ENCODE data around the gene SYT14. TPM values are rescaled to one million over a fixed set of nuclear protein-coding genes. Genes with fewer than 3 reads are reported as not detected.
A peak's percentile ranks its signal among the peaks of the same experiment; 100 is the strongest.
"Not testable (repeated sequence)": the region's sequence is repeated elsewhere in the genome, so short reads cannot be mapped to it uniquely, and the experiment has no call there.

Gene SYT14
- total RNA-seq (not detected), polyA plus RNA-seq (not detected)

GRCh38 chr1:209937996-209938959, at the start of gene SYT14:
TSS of gene SYT14 (plus strand) at chr1:209938217. CDS start at chr1:209938265, 48 bp downstream.
- H3K4me1 Mint-ChIP-seq, result peaks cover 3 to 17% (median 11%) of the 10 kb centered on the region in 4 donors
- Histone ChIP-seq H3K27ac (ENCODE audit: insufficient read depth, low read length, poor library complexity, severe bottlenecking) (no peak within 1 kb of the TSS), H3K4me3 (ENCODE audit: low read depth, low read length) (peak within 1 kb of the TSS; percentile 29), H3K4me1 (ENCODE audit: control insufficient read depth, insufficient read depth, low read length, poor library complexity, severe bottlenecking) (peaks cover 4% of the 10 kb centered on the region), H3K9me3 (ENCODE audit: control insufficient read depth in 2 of 2, low read length in 2 of 2) (no peaks in the 10 kb centered on the region), H3K36me3 (ENCODE audit: control insufficient read depth, insufficient read depth, low read length) (no peaks in the 10 kb centered on the region), H3K27me3 (ENCODE audit: control insufficient read depth, insufficient read depth, low read length) (peaks cover 27% of the 10 kb centered on the region)
- peaks cover 0 to 14% (median 2%) of the 10 kb centered on the region in 7 donors for H3K9me3 Mint-ChIP-seq
- ATAC-seq (ENCODE audit: low read depth in 2 of 2) (no peak), DNase-seq (no peak)
- H3K27ac Mint-ChIP-seq, result peak within 1 kb of the TSS in 1 of 3 donors; percentile 5
- peaks cover 45% of the 10 kb centered on the region for H3K27me3 Mint-ChIP-seq
- peak within 1 kb of the TSS; percentile 67 to 81 (median 78) for H3K4me3 Mint-ChIP-seq
- H3K36me3 Mint-ChIP-seq, result no peaks in the 10 kb centered on the region

- not testable (repeated sequence) for H3K36me3 ChIP-seq (ENCODE audit: control insufficient read depth, insufficient read depth, low read length); H3K4me3 ChIP-seq (ENCODE audit: low read depth, low read length); H3K9me3 ChIP-seq (ENCODE audit: control insufficient read depth in 2 of 2, low read length in 2 of 2); H3K27ac Mint-ChIP-seq; H3K36me3 Mint-ChIP-seq; H3K27ac ChIP-seq (ENCODE audit: insufficient read depth, low read length, poor library complexity, severe bottlenecking); ATAC-seq (ENCODE audit: low read depth in 2 of 2); H3K4me1 Mint-ChIP-seq; H3K9me3 Mint-ChIP-seq; H3K27me3 ChIP-seq (ENCODE audit: control insufficient read depth, insufficient read depth, low read length); DNase-seq; H3K4me1 ChIP-seq (ENCODE audit: control insufficient read depth, insufficient read depth, low read length, poor library complexity, severe bottlenecking); H3K4me3 Mint-ChIP-seq; H3K27me3 Mint-ChIP-seq
Measured at GRCh38 chr1:209888291-209889076, 49.5 kb upstream of the SYT14 start.

DNA sequence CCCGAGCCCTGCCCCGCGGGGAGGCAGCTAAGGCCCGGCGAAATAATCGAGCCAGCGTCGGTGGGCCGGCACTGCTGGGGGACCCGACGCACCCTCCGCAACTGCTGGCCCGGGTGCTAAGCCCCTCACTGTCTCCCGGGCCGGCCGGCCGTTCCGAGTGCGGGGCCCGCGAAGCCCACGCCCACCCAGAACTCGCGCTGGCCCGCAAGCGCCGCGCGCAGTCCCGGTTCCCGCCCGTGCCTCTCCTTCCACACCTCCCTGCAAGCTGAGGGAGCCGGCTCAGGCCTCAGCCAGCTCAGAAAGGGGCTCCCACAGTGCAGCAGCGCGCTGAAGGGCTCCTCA, 49.0 kb upstream of the SYT14 start:
- peaks cover 0 to 4% (median 0%) of the 10 kb centered on the region in 4 donors for H3K4me1 Mint-ChIP-seq

DNA sequence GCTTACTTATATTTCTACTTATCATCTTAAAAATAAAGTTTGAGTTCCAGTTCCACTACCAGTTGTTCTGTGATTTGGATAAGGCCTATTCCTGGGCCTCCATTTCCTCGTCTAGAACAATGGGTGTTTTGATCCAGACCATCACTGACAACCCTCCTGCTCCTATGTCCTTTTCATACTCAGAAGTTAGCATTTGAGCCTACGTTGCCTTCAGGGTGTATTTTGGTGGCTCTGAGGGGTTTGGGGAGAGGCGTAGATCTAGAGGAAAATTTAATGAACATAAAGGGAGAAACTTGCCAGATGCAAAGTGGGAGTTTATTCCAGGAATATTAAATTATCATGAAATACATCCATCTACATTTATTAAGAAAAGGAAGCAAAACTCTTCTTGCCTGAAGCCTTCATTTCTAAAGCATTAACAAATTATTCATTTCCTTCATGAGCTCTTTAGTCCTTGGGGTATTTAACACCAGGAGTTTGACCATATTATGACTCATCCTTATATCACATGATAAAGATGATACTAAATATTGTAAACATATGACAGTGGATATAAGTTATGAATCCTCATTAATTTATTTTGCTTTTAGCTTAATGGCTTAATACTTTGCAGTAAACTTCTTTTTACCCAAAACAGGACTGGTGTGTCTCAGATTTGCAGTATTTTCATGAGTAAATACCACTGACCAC, 47.2 kb upstream of the SYT14 start:
- H3K9me3 Mint-ChIP-seq, result peaks cover 0 to 2% (median 0%) of the 10 kb centered on the region in 7 donors
- no peaks in the 10 kb centered on the region for H3K9me3 ChIP-seq (ENCODE audit: control insufficient read depth in 2 of 2, low read length in 2 of 2)
- H3K4me1 Mint-ChIP-seq, result peaks cover 0 to 10% (median 2%) of the 10 kb centered on the region in 4 donors
- no peaks in the 10 kb centered on the region for H3K4me1 ChIP-seq (ENCODE audit: control insufficient read depth, insufficient read depth, low read length, poor library complexity, severe bottlenecking)
- no peaks in the 10 kb centered on the region for H3K36me3 ChIP-seq (ENCODE audit: control insufficient read depth, insufficient read depth, low read length)
- H3K27me3 ChIP-seq (ENCODE audit: control insufficient read depth, insufficient read depth, low read length), result no peaks in the 10 kb centered on the region
- no peak overlapping the region for H3K27ac ChIP-seq (ENCODE audit: insufficient read depth, low read length, poor library complexity, severe bottlenecking)
- H3K27ac Mint-ChIP-seq, result no peak overlapping the region
- DNase-seq, result no peak
- no peak overlapping the region for H3K4me3 ChIP-seq (ENCODE audit: low read depth, low read length)
- no peak overlapping the region for H3K4me3 Mint-ChIP-seq
- no peak for ATAC-seq (ENCODE audit: low read depth in 2 of 2)
- H3K36me3 Mint-ChIP-seq, result no peaks in the 10 kb centered on the region
- H3K27me3 Mint-ChIP-seq, result peaks cover 4% of the 10 kb centered on the region

More for the DNA sequence above, 49.0 kb upstream of the SYT14 start:
- no peaks in the 10 kb centered on the region for H3K9me3 Mint-ChIP-seq
- no peak overlapping the region for H3K4me3 Mint-ChIP-seq
- no peaks in the 10 kb centered on the region for H3K36me3 ChIP-seq (ENCODE audit: control insufficient read depth, insufficient read depth, low read length)
- H3K4me3 ChIP-seq (ENCODE audit: low read depth, low read length), result no peak overlapping the region
- no peaks in the 10 kb centered on the region for H3K36me3 Mint-ChIP-seq
- H3K27ac Mint-ChIP-seq, result no peak overlapping the region
- no peak overlapping the region for H3K27ac ChIP-seq (ENCODE audit: insufficient read depth, low read length, poor library complexity, severe bottlenecking)
- H3K27me3 ChIP-seq (ENCODE audit: control insufficient read depth, insufficient read depth, low read length), result peaks cover 5% of the 10 kb centered on the region
- DNase-seq, result no peak
- no peaks in the 10 kb centered on the region for H3K9me3 ChIP-seq (ENCODE audit: control insufficient read depth in 2 of 2, low read length in 2 of 2)
- ATAC-seq (ENCODE audit: low read depth in 2 of 2), result no peak
- H3K4me1 ChIP-seq (ENCODE audit: control insufficient read depth, insufficient read depth, low read length, poor library complexity, severe bottlenecking), result no peaks in the 10 kb centered on the region
- no peaks in the 10 kb centered on the region for H3K27me3 Mint-ChIP-seq

DNA sequence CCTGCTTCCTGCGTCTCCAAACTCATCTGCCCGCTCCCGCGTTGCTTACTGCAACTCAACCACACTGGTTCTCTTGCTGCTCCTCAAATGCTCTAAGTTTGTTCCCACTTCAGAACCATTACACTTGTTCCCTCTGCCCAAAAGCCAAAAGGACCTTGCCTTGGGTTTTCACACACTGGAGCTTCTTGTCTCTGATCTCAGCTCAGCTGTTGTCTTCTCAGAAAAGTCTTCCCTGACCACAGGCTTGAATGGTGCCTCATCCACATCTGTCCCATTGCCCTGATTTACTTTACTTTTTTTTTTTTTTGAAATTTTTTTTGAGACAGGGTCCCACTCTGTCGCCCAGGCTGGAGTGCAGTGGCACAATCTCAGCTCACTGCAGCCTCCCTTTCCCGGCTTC, 44.3 kb upstream of the SYT14 start:
- peaks cover 0 to 14% (median 5%) of the 10 kb centered on the region in 4 donors for H3K4me1 Mint-ChIP-seq
- H3K36me3 Mint-ChIP-seq, result no peaks in the 10 kb centered on the region
- peaks cover 5% of the 10 kb centered on the region for H3K27me3 Mint-ChIP-seq
- no peak for ATAC-seq (ENCODE audit: low read depth in 2 of 2)
- H3K4me3 Mint-ChIP-seq, result no peak overlapping the region
- Histone ChIP-seq H3K36me3 (ENCODE audit: control insufficient read depth, insufficient read depth, low read length) (no peaks in the 10 kb centered on the region), H3K27me3 (ENCODE audit: control insufficient read depth, insufficient read depth, low read length) (no peaks in the 10 kb centered on the region), H3K4me1 (ENCODE audit: control insufficient read depth, insufficient read depth, low read length, poor library complexity, severe bottlenecking) (no peaks in the 10 kb centered on the region), H3K27ac (ENCODE audit: insufficient read depth, low read length, poor library complexity, severe bottlenecking) (no peak overlapping the region), H3K9me3 (ENCODE audit: control insufficient read depth in 2 of 2, low read length in 2 of 2) (no peaks in the 10 kb centered on the region), H3K4me3 (ENCODE audit: low read depth, low read length) (no peak overlapping the region)
- peak overlapping the region in 2 of 3 donors; percentile 9 to 50 for H3K27ac Mint-ChIP-seq
- DNase-seq, result no peak
- peaks cover 0 to 3% (median 0%) of the 10 kb centered on the region in 7 donors for H3K9me3 Mint-ChIP-seq

DNA sequence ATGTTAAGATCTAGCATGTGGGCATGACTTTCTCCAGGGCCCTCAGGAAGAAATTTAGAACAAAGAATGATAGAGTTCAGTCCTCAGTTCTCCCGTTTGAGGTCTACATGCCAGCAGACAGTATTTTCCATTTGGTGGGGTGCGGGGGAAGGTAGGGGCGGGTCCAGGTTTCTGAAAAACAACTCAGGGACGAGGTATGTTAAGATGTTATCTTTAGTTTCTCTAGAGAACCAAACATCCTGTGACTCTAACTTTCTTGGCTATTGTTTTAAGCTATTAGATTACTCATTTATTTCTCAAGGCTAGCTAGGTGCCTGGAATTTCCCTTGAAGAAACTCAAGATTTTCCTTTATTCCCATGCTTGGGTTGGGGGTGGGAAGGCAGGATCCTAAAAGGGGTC, 42.3 kb upstream of the SYT14 start:
- peak in 1 of 3 donors; percentile 29 for DNase-seq

GRCh38 chr1:209896346-209896745, 41.7 kb upstream of the SYT14 start:
- Histone ChIP-seq H3K27ac (ENCODE audit: insufficient read depth, low read length, poor library complexity, severe bottlenecking) (no peak overlapping the region), H3K36me3 (ENCODE audit: control insufficient read depth, insufficient read depth, low read length) (no peaks in the 10 kb centered on the region), H3K9me3 (ENCODE audit: control insufficient read depth in 2 of 2, low read length in 2 of 2) (no peaks in the 10 kb centered on the region), H3K4me3 (ENCODE audit: low read depth, low read length) (no peak overlapping the region), H3K27me3 (ENCODE audit: control insufficient read depth, insufficient read depth, low read length) (no peaks in the 10 kb centered on the region), H3K4me1 (ENCODE audit: control insufficient read depth, insufficient read depth, low read length, poor library complexity, severe bottlenecking) (no peaks in the 10 kb centered on the region)
- DNase-seq (no peak), ATAC-seq (ENCODE audit: low read depth in 2 of 2) (no peak)
- Mint-ChIP-seq H3K36me3 (no peaks in the 10 kb centered on the region), H3K9me3 (peaks cover 0 to 3% (median 0%) of the 10 kb centered on the region in 7 donors), H3K27me3 (peaks cover 8% of the 10 kb centered on the region), H3K27ac (peak overlapping the region in 1 of 3 donors; percentile 33), H3K4me1 (peaks cover 0 to 14% (median 5%) of the 10 kb centered on the region in 4 donors), H3K4me3 (no peak overlapping the region)

More for the DNA sequence above, 42.3 kb upstream of the SYT14 start:
- Histone ChIP-seq H3K27ac (ENCODE audit: insufficient read depth, low read length, poor library complexity, severe bottlenecking) (no peak overlapping the region), H3K9me3 (ENCODE audit: control insufficient read depth in 2 of 2, low read length in 2 of 2) (no peaks in the 10 kb centered on the region), H3K27me3 (ENCODE audit: control insufficient read depth, insufficient read depth, low read length) (no peaks in the 10 kb centered on the region), H3K4me1 (ENCODE audit: control insufficient read depth, insufficient read depth, low read length, poor library complexity, severe bottlenecking) (no peaks in the 10 kb centered on the region), H3K4me3 (ENCODE audit: low read depth, low read length) (no peak overlapping the region), H3K36me3 (ENCODE audit: control insufficient read depth, insufficient read depth, low read length) (no peaks in the 10 kb centered on the region)
- ATAC-seq (ENCODE audit: low read depth in 2 of 2), result no peak
- Mint-ChIP-seq H3K4me1 (peaks cover 0 to 14% (median 5%) of the 10 kb centered on the region in 4 donors), H3K27ac (peak overlapping the region in 2 of 3 donors; percentile 8 to 33), H3K9me3 (peaks cover 0 to 3% (median 0%) of the 10 kb centered on the region in 7 donors), H3K36me3 (no peaks in the 10 kb centered on the region), H3K27me3 (peaks cover 5% of the 10 kb centered on the region), H3K4me3 (peak overlapping the region in 1 of 4 donors; percentile 2)
